Measurements from ENCODE around the gene TSKU.

The TSKU gene

GRCh38 chr11:76750067-76750466 is 33.1 kb upstream of the TSKU start:
- Histone ChIP-seq H3K9ac (ENCODE audit: low read depth, low read length, poor library complexity, severe bottlenecking) (no peak overlapping the region), H4K20me1 (ENCODE audit: insufficient read depth, low read length, poor library complexity, severe bottlenecking) (no peaks in the 10 kb centered on the region), H2AFZ (ENCODE audit: low read length) (no peak overlapping the region), H3K4me3 (ENCODE audit: low read length, poor library complexity, severe bottlenecking) (no peak overlapping the region), H3K4me2 (ENCODE audit: low read depth, low read length, poor library complexity, severe bottlenecking) (no peak overlapping the region), H3K4me1 (ENCODE audit: insufficient read depth, low read length, poor library complexity, severe bottlenecking) (no peaks in the 10 kb centered on the region), H3K9me2 (replicated peaks; ENCODE audit: low read depth, low read length) (no peaks in the 10 kb centered on the region), H3F3A (ENCODE audit: low read depth) (no peaks in the 10 kb centered on the region), H3K9me3 (ENCODE audit: insufficient read depth, low read depth, low read length) (no peaks in the 10 kb centered on the region), H3K36me3 (ENCODE audit: insufficient read depth, low read length) (no peaks in the 10 kb centered on the region), H3K27me3 (ENCODE audit: insufficient read depth, low read length, poor library complexity, severe bottlenecking) (no peaks in the 10 kb centered on the region), H3K79me2 (ENCODE audit: insufficient read depth, low read length) (no peaks in the 10 kb centered on the region)
- TF ChIP-seq EZH2phosphoT487 (IDR thresholded peaks at IDR 0.05; ENCODE audit: borderline replicate concordance) (no peak), CTCF (conservative IDR thresholded peaks at IDR 0.05; ENCODE audit: low read length) (no peak)

- Histone ChIP-seq H3K9me2 (replicated peaks; ENCODE audit: low read depth, low read length) (no peaks in the 10 kb centered on the region), H3F3A (ENCODE audit: low read depth) (no peaks in the 10 kb centered on the region), H3K9me3 (ENCODE audit: insufficient read depth, low read depth, low read length) (no peaks in the 10 kb centered on the region), H3K4me2 (ENCODE audit: low read depth, low read length, poor library complexity, severe bottlenecking) (no peak overlapping the region), H3K27me3 (ENCODE audit: insufficient read depth, low read length, poor library complexity, severe bottlenecking) (no peaks in the 10 kb centered on the region), H3K36me3 (ENCODE audit: insufficient read depth, low read length) (no peaks in the 10 kb centered on the region), H4K20me1 (ENCODE audit: insufficient read depth, low read length, poor library complexity, severe bottlenecking) (no peaks in the 10 kb centered on the region), H3K4me3 (ENCODE audit: low read length, poor library complexity, severe bottlenecking) (no peak overlapping the region), H3K4me1 (ENCODE audit: insufficient read depth, low read length, poor library complexity, severe bottlenecking) (no peaks in the 10 kb centered on the region), H3K9ac (ENCODE audit: low read depth, low read length, poor library complexity, severe bottlenecking) (no peak overlapping the region), H2AFZ (ENCODE audit: low read length) (no peak overlapping the region), H3K79me2 (ENCODE audit: insufficient read depth, low read length) (no peaks in the 10 kb centered on the region)
- TF ChIP-seq EZH2phosphoT487 (IDR thresholded peaks at IDR 0.05; ENCODE audit: borderline replicate concordance): no peak
- no peak for TF ChIP-seq CTCF (conservative IDR thresholded peaks at IDR 0.05; ENCODE audit: low read length)
These were observed 32.4 kb upstream of the TSKU start for GRCh38 chr11:76750746-76751145.

GRCh38 chr11:76752321-76753143 is 30.6 kb upstream of the TSKU start:
- H4K20me1 ChIP-seq (ENCODE audit: insufficient read depth, low read length, poor library complexity, severe bottlenecking): no peaks in the 10 kb centered on the region
- H2AFZ ChIP-seq (ENCODE audit: low read length): no peak overlapping the region
- H3K9me2 ChIP-seq (replicated peaks; ENCODE audit: low read depth, low read length): no peaks in the 10 kb centered on the region
- no peaks in the 10 kb centered on the region for H3K9me3 ChIP-seq (ENCODE audit: insufficient read depth, low read depth, low read length)
- TF ChIP-seq CTCF (conservative IDR thresholded peaks at IDR 0.05; ENCODE audit: low read length) (no peak), EZH2phosphoT487 (IDR thresholded peaks at IDR 0.05; ENCODE audit: borderline replicate concordance) (no peak)
- H3K79me2 ChIP-seq (ENCODE audit: insufficient read depth, low read length): no peaks in the 10 kb centered on the region
- H3K9ac ChIP-seq (ENCODE audit: low read depth, low read length, poor library complexity, severe bottlenecking): no peak overlapping the region
- H3F3A ChIP-seq (ENCODE audit: low read depth): no peaks in the 10 kb centered on the region
- no peaks in the 10 kb centered on the region for H3K4me1 ChIP-seq (ENCODE audit: insufficient read depth, low read length, poor library complexity, severe bottlenecking)
- no peak overlapping the region for H3K4me3 ChIP-seq (ENCODE audit: low read length, poor library complexity, severe bottlenecking)
- H3K27me3 ChIP-seq (ENCODE audit: insufficient read depth, low read length, poor library complexity, severe bottlenecking): no peaks in the 10 kb centered on the region
- no peak overlapping the region for H3K4me2 ChIP-seq (ENCODE audit: low read depth, low read length, poor library complexity, severe bottlenecking)
- no peaks in the 10 kb centered on the region for H3K36me3 ChIP-seq (ENCODE audit: insufficient read depth, low read length)

Data from Loucy (cell line).